Duodenal mucosa (tissue), 2 donors: ENCODE results near the gene PARP6.

Experiments
- H3K27ac ChIP-seq: one replicate; pipeline ENCODE4 v1.7.0; 2013; ENCODE audit warnings: low read depth, low read length
- H3K27me3 ChIP-seq, 2 donors: one replicate each; pipeline ENCODE4 v1.7.0; 2013; ENCODE audit warnings: low read length in 2 of 2, control low read depth in 1 of 2; ENCODE audit not compliant: insufficient read depth in 2 of 2, control insufficient read depth in 1 of 2
- H3K36me3 ChIP-seq, 2 donors: one replicate each; pipeline ENCODE4 v1.7.0; 2013; ENCODE audit warnings: low read length in 2 of 2, control low read depth in 1 of 2; ENCODE audit not compliant: insufficient read depth in 2 of 2, control insufficient read depth in 1 of 2
- H3K4me1 ChIP-seq, 2 donors: one replicate each; pipeline ENCODE4 v1.7.0; 2013; ENCODE audit warnings: low read length in 2 of 2, control low read depth in 1 of 2; ENCODE audit not compliant: insufficient read depth in 2 of 2, control insufficient read depth in 1 of 2
- H3K4me3 ChIP-seq, 2 donors: one replicate each; pipeline ENCODE4 v1.7.0; 2013; ENCODE audit warnings: low read length in 2 of 2, low read depth in 1 of 2
- H3K9ac ChIP-seq, 2 donors: one replicate each; pipeline ENCODE4 v1.7.0; 2013; ENCODE audit warnings: low read length in 2 of 2, low read depth in 1 of 2
- H3K9me3 ChIP-seq, 2 donors: one replicate each; pipeline ENCODE4 v1.7.0; 2013; ENCODE audit warnings: low read length in 2 of 2, control low read depth in 1 of 2; ENCODE audit not compliant: control insufficient read depth in 1 of 2

The PARP6 gene

DNA sequence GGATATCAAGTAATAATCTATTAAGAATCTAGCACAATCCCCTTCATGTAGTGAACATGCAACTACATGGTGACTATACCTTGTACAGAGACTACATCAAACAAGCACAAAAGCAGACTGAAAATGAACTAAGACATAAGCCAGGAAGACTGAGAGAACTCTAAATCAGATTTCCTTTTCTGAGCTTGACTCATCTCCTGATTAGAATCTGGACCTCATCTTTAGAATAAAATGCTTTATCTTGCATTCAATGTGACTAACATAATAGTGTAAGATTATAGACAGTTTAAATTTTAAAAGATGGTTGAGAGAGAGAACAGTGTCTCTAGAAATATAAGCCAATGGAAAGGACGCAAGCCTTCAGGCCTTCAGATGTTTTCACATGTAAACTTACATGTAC lies 23.8 kb downstream of the PARP6 start:
- no peak overlapping the region for H3K27ac ChIP-seq
- no peaks in the 10 kb centered on the region for H3K27me3 ChIP-seq
- H3K9me3 ChIP-seq, result no peaks in the 10 kb centered on the region
- no peaks in the 10 kb centered on the region for H3K4me1 ChIP-seq
- H3K36me3 ChIP-seq, result peaks cover 18 to 49% of the 10 kb centered on the region in 2 donors
- H3K9ac ChIP-seq, result no peak overlapping the region
- no peak overlapping the region for H3K4me3 ChIP-seq

DNA sequence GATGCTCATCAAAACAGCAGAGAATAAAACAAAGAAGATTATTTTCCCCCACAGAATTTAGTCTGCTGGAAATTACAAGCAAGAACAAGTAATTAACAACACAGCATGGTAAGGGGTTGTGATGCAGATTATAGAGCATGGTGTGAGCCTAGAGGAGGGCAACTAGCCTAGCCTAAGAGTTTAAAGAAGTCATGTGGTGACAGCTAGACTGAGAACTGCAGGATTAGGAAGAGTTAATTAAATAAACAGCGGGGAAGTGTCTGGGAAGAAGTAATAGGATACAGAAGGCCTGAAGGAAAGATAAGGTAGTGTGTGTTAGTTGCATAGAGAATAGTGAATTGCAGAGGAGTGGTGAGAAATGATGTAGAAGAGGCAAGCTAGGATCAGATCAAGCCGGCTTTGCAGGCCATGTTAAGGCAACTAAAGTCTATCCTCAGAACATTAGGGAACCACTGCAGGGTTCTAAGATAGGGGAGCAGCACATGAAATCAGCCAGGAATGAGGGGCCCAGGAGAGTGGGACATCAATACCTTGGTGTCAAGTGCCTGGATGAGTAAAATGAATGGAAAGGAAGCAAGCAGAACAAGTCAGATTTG lies 29.5 kb downstream of the PARP6 start:
- Histone ChIP-seq H3K36me3 (peaks cover 30 to 31% of the 10 kb centered on the region in 2 donors), H3K9ac (no peak overlapping the region)

DNA sequence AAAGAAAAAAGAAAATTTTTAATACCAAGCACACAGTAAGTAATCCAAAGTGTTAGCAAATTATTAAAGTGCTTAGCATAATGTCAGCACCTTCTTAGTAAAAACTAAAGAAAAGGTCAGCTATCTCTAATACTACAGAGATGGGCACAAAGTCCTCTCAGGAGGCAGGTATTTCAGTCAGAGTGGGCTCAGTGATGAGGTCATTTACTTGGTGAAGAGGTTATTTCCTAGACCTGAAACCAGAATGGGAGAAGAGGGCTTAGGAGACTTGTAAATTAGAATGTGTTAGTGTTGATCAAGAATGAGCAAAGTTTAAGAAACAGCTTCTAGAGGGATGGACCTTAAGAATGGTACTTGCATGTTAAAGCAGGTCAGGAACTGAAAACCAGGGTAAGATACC lies 32.7 kb downstream of the PARP6 start:
- H3K4me1 ChIP-seq, result peaks cover 6 to 13% of the 10 kb centered on the region in 2 donors
- H3K9me3 ChIP-seq, result no peaks in the 10 kb centered on the region
- no peaks in the 10 kb centered on the region for H3K27me3 ChIP-seq
- H3K36me3 ChIP-seq, result peaks cover 29 to 30% of the 10 kb centered on the region in 2 donors
- H3K9ac ChIP-seq, result no peak overlapping the region
- no peak overlapping the region for H3K27ac ChIP-seq
- H3K4me3 ChIP-seq, result no peak overlapping the region

More for the DNA sequence above, 29.5 kb downstream of the PARP6 start:
- no peak overlapping the region for H3K4me3 ChIP-seq
- no peaks in the 10 kb centered on the region for H3K9me3 ChIP-seq
- H3K4me1 ChIP-seq, result peaks cover 0 to 3% of the 10 kb centered on the region in 2 donors
- H3K27me3 ChIP-seq, result no peaks in the 10 kb centered on the region
- no peak overlapping the region for H3K27ac ChIP-seq

DNA sequence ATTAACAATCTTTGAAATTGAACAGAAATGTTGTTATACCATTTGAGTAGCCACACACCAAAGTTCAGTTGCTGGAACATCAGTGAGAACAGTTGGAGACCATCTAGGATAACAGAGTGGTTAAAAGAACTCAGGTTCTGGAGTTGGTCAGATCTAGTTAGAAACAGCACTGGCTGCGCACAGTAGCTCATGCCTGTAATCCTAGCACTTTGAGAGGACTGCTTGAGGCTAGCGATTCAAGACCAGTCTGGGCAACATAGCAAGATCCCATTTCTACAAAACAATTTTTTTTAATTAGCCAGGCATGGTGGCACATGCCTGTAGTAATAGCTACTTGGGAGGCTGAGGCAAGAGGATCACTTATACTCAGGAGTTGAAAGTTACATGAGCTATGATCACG lies 33.8 kb downstream of the PARP6 start:
- Histone ChIP-seq H3K9me3 (no peaks in the 10 kb centered on the region), H3K27me3 (no peaks in the 10 kb centered on the region), H3K27ac (no peak overlapping the region), H3K9ac (no peak overlapping the region), H3K4me1 (peaks cover 6 to 13% of the 10 kb centered on the region in 2 donors), H3K4me3 (no peak overlapping the region), H3K36me3 (peaks cover 25% of the 10 kb centered on the region in 2 donors)

DNA sequence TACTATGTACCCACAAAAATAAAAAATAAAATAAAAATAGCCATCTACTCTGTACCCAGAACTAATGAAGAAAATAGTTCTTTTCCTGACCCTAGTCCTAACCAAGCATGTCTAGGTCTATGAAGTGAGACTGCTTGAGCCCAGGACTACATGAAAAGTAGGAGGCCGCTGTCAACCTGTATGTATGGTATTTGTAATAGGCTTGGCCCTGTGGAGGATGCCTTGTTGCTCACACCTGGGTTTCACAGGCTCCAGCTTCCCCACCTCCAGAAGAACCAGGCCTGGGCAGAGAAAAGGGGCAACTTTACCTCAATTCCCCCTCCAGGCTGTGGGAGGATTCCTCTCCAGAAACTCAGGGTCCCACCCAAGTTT lies 34.5 kb downstream of the PARP6 start:
- H3K9me3 ChIP-seq, result no peaks in the 10 kb centered on the region
- H3K27me3 ChIP-seq, result no peaks in the 10 kb centered on the region
- no peak overlapping the region for H3K27ac ChIP-seq
- no peak overlapping the region for H3K4me3 ChIP-seq
- peaks cover 21 to 25% of the 10 kb centered on the region in 2 donors for H3K36me3 ChIP-seq
- H3K4me1 ChIP-seq, result peaks cover 8 to 13% of the 10 kb centered on the region in 2 donors
- no peak overlapping the region for H3K9ac ChIP-seq

DNA sequence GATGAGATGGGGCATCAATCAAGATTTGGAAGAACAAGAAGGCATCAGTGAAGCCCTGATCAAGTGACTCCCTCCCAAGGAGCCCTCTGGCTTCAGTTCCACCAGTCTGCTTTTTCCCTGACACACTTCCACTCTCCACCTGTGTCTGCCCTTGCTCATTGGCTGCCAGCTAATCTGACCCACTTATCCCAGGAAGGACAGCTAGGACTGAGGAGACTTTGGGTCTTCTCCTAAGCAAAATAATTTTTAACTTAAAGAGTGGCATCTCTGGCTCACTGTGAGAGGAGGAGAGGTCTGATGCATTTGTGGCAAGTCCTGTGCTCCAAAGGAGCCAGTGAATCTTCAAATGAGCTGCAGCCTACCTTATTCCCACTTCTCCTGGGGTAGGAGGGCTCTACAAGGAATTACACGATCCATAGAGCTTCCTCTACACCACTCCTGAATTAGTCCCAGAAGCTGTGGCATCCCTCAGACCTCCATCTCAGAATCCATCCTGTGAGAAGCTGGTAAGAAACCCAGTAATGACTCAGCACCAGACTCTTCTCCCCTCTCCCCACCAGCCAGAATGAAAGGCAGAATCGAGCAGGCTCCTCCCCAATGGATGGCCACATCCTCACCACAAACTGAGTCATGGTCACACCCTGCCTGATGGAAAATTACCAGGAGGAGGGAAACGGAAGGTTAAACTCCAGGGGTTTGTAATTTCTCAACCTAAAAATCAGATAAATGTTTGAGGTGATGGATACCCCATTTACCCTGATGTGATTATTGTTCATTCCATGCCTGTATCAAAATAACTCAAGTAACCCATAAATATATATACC lies 35.1 kb downstream of the PARP6 start:
- no peak overlapping the region for H3K27ac ChIP-seq
- no peak overlapping the region for H3K9ac ChIP-seq
- peaks cover 14 to 19% of the 10 kb centered on the region in 2 donors for H3K4me1 ChIP-seq
- no peaks in the 10 kb centered on the region for H3K9me3 ChIP-seq
- peaks cover 16 to 21% of the 10 kb centered on the region in 2 donors for H3K36me3 ChIP-seq
- H3K4me3 ChIP-seq, result no peak overlapping the region
- H3K27me3 ChIP-seq, result no peaks in the 10 kb centered on the region

DNA sequence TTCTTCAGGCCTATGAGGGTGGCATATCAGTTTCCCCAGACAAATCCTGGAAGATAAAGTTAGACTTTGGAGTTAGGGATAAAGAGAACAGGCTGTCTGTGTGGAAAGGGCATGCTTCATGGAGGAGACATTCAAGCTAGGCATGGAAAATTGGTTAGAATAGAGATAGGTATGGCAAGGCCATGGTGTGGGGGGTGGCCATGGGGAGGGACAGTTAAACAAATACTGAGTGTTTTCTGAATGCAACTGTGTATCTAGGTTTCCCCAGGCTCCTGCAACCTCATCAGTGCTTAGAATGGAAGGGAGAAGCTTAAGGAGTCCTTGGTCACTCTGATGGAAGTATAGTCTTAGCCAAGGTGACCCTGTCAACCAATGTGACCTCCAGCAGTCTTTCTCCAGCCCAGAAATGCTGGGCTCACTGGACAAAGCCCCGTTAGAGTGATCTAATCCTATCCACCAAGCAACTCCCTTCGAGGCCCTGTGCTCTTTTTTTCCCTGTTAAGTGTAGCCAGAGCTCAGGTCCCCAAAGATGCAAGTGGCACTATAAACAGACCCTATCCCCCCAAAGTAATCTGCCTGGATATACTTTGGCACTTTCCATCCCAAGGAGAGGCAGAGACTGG lies 35.9 kb downstream of the PARP6 start:
- no peak overlapping the region for H3K9ac ChIP-seq
- H3K9me3 ChIP-seq, result no peaks in the 10 kb centered on the region
- peaks cover 21% of the 10 kb centered on the region in 2 donors for H3K4me1 ChIP-seq
- peaks cover 10 to 14% of the 10 kb centered on the region in 2 donors for H3K36me3 ChIP-seq
- no peak overlapping the region for H3K27ac ChIP-seq
- no peak overlapping the region for H3K4me3 ChIP-seq
- no peaks in the 10 kb centered on the region for H3K27me3 ChIP-seq

DNA sequence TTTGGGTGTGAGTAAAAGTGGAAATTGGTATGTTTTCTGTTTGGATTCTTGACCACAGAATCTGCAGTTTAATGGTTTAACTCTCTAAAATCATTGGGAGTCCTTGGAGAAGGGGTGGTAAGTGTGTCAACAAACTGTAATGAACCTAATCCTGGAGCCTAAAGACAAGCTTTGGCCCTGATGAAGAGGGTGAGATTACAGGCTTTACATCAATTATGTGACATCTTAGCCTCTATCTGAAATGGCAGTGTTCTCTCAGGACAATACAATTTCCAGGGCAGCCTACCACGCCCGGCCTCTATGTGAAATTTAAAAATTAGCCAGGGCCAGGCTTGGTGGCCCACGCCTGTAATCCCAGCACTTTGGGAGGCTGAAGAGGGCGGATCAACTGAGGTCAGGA lies 37.1 kb downstream of the PARP6 start:
- peaks cover 21% of the 10 kb centered on the region in 2 donors for H3K4me1 ChIP-seq

DNA sequence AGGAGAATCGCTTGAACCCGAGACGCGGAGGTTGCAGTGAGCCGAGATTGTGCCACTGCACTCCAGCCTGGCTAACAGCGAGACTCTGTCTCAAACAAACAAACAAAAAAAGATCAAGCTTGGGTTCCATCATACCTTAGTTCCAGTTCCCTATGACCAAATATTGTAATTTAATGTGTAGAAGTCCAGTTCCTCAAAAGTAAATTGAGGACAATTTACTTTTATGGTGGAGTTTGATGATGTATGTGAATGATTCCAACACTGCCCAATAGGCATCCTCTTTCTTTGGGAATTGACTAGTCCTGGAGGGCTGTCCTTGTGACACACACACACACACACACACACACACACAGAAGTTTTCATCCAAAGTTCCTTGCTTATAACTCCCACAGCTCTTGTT lies 38.6 kb downstream of the PARP6 start:
- H3K9me3 ChIP-seq, result no peaks in the 10 kb centered on the region
- H3K9ac ChIP-seq, result no peak overlapping the region
- no peak overlapping the region for H3K27ac ChIP-seq
- H3K4me3 ChIP-seq, result no peak overlapping the region
- H3K36me3 ChIP-seq, result no peaks in the 10 kb centered on the region
- peaks cover 29 to 30% of the 10 kb centered on the region in 2 donors for H3K4me1 ChIP-seq
- H3K27me3 ChIP-seq, result no peaks in the 10 kb centered on the region

More for the DNA sequence above, 37.1 kb downstream of the PARP6 start:
- no peaks in the 10 kb centered on the region for H3K9me3 ChIP-seq
- no peak overlapping the region for H3K4me3 ChIP-seq
- H3K9ac ChIP-seq, result no peak overlapping the region
- no peak overlapping the region for H3K27ac ChIP-seq
- no peaks in the 10 kb centered on the region for H3K27me3 ChIP-seq
- H3K36me3 ChIP-seq, result peaks cover 0 to 2% of the 10 kb centered on the region in 2 donors

DNA sequence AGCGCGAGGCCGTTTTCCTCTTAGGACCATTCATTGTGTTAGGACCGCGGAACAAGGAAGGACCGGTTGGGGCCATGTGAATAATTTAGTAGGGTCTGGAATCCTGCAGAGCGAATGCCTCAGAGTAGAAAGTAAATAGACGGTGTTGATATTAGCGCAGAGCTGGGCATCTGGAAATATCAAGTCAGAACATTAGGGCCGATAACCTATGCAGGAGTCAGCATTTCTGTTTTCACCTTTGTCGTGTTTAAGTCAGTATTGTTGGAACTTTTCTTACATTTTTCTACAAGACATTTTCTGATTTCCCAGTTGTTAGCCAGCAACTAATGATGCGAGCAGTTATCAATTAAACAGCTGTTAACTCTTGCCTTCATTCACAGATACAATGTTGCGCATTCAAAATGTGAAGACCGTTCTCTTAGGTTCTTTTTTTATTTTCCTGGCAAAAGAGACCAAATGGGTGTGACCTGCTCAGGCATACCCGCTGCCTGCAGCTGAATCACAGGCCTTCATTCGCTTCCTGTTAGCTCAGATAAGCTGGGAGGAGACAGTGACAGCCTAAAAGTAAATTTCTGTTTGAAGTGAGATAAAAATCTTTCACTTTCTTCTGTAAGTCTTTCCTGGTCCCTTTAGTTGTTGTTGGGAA lies 40.4 kb downstream of the PARP6 start:
- peak overlapping the region; percentile 94 for H3K27ac ChIP-seq
- H3K4me3 ChIP-seq, result peak overlapping the region; percentile 94 to 97
- H3K9me3 ChIP-seq, result no peaks in the 10 kb centered on the region
- no peaks in the 10 kb centered on the region for H3K27me3 ChIP-seq
- peaks cover 32 to 33% of the 10 kb centered on the region in 2 donors for H3K4me1 ChIP-seq
- H3K9ac ChIP-seq, result peak overlapping the region; percentile 73 to 76
- no peaks in the 10 kb centered on the region for H3K36me3 ChIP-seq
